GM19240 (cell line): ENCODE results near the gene FRRS1L.

Experiments used
- DNase-seq: peaks from one replicate; pipeline ENCODE4 v3.0.0; 2011; ENCODE audit warnings: low spot score; ENCODE audit not compliant: insufficient read length

The FRRS1L gene

DNA sequence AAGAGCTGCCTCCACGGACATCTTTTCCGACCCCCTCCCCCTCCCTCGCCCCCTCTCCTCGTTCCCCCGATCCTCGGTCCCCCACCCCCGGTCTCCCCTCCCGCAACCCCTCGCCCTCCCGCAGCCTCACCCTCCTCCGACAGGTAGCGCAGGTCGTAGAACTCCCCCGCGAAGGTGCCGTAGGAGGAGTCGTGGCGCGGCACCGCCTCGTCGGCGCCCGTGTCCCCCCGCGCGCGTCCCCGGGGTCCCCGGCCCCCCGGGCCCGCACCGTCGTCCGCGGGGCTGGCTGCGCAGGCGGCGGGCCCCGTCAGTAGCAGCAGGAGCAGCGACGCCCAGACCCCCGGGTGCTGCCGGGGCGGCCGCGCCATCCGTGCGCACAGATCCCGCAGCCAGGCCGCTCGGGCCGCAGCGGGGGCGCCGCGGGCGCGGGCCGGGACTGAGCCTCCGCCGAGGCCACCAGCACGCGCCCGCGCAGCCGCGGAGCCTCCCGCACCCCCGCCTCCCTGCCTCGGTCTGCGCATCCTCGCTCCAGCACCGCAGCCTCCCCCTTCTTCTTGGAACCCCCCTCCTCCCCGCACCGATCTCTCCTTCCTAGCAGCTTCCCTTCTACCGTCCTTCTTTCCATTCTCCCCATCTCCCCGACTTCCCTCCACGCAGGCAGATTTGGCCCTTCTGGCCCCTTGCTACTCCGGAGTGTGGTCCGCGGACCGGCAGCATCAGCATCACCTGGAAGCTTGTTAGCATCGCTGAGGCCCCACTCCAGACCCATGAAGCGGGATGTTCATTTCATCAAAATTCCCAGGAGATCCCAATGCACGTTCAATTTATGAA, at the start of gene FRRS1L:
Gene FRRS1L (minus strand): TSS at position 479 of the 831 bp plus-strand sequence. CDS start 111 bp downstream, at position 368.
- DNase-seq, result no peak

- no peak for DNase-seq
These were observed 47.4 kb upstream of the FRRS1L start for GRCh38 chr9:109214414-109214813.

GRCh38 chr9:109213285-109214121, 46.5 kb upstream of the FRRS1L start:
- DNase-seq, result no peak

- DNase-seq, result no peak
These were observed 45.7 kb upstream of the FRRS1L start for GRCh38 chr9:109212768-109213167.

DNA sequence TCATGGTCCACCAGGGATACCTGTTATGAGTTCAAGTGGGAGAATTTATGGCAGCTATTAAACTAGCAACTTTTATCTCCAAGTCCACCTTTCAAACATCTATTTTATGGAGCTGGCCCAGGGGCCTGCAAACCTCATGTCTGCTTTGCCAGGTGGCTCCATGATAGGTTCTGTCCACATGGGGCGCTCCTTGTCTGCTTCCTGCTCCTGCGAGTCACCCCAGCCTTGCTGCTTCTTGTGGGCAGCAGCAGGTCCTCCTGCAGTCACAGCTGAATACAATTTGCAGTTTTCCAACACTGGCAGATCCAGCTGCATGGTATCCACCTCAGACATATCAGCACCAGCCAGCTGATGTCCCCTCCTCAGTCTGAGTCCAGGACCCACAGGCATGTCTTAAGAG, 39.6 kb upstream of the FRRS1L start:
- DNase-seq, result no peak

DNA sequence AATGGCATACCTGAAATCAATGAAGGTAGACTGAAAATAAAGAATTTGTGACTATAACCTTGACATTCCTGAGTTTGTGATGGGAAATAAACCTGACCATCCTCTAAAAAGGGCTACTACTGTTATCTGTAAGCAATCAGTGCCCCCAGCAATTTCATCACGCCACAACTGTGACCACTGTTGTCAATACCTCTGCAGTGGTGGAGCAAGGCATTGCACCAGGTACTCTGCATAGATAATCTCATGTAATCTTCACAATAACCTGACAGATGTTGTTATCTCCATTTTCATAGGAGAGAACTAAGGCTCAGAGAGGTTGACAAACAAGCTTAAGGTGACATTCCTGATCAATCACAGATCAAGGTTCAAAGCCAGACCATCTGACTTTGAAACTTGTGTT, 38.5 kb upstream of the FRRS1L start:
- no peak for DNase-seq

DNA sequence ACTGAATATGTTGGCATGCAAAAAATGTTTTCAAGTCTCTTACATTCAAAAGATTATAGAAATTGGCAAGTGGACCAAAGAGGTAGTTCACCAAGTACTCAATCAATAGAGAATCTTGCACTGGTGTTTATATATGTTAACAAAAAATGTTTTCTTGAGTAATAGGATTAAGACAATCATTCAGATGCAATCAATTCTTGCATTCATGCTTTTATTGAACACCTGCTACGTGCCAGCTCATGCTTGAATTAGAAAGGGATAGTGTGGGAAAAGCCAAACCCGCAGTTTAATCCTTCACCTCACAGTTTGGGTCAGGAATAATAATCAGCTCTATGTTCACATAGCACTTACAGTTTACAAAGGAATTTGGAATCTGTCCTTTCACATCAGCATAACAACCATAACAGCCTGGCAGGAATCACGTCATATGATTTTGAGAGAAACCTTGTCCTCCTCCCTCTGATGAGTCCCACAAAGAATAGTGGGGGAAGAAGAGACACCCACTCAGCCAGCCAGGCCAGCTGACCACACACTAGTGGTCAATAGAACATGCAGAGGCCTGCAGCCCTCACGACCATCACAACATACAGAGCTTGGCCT, 36.8 kb upstream of the FRRS1L start:
- no peak for DNase-seq

DNA sequence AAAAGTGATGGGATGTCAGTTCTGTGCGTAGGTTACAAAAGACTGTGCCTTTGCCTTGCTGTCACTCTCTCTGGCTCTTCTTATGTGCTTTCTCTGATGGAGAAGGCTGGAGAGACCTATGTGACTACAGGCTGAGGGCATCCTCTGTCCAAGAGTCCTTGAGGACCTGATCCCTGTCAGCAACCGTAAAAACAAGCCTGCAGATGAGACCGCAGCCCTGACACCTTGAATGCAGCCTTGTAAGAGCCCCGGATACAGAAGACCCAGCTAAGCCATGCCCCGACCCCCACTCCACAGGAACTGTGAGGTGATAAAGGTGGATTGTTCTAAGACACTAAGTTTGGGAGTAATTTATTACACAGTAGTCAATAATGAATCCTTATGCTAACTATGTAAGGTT, 32.6 kb upstream of the FRRS1L start:
- DNase-seq, result no peak

GRCh38 chr9:109198736-109199382, 31.8 kb upstream of the FRRS1L start:
- DNase-seq, result no peak

DNA sequence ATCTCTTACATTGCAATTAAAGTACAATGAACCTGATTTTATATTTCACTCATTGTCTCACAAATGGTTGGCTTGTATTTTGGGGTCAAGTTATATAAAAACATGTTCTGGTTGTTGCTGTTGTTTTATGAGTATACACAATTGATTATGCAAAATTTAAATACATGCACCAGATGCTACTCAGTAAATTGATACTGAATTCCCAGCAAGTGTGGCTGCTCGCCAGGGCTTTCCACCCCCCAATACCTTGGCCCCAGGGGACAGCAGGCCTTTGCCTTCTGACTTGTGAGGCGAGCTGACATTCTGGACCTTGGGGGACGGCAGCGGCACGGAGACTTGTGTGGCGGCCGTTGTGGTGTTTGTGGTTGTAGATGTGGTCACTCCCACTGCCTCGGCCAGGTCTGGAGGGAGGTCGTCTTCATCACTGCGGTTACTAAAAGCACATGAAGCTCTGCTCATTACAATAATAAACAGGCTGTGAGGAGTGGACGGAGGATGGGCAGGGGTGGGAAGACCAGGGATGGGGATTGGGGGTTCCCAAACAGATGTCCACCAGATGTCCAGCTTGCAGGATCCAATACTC, 27.0 kb upstream of the FRRS1L start:
- DNase-seq, result no peak

DNA sequence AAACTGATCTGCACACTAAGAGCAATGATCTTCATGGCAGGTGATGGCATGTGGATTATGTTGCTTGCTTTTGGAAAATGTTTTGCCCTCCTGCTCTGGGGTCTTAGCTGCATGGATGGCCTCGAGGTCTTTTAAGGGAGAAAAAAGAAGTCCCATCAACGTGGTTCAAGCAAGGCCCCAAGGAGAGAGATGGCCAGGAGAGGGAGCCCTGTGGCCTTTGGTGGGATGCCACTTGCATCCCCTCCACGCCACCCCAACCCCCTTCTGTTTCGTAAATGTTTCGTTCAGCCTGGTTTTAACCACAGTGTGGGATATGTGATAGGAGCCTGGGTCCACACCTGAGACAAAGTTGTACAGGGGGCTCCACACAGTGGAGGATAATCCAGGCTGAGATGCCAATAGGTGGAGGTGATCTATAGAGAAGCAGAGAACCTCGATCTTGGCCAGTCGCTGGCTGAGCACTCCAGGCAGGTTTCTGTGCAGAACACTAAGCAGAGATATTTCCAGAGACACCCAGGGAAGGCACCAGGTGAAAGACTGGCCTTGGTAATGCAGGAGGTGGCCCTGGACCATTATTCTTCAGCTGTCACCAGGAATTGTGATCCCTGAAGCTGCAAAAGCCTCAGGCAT, 25.8 kb upstream of the FRRS1L start:
- no peak for DNase-seq

- no peak for DNase-seq
These were observed 24.7 kb upstream of the FRRS1L start for GRCh38 chr9:109191746-109192145.

- no peak for DNase-seq
These were observed 23.1 kb upstream of the FRRS1L start for GRCh38 chr9:109190151-109190550.

DNA sequence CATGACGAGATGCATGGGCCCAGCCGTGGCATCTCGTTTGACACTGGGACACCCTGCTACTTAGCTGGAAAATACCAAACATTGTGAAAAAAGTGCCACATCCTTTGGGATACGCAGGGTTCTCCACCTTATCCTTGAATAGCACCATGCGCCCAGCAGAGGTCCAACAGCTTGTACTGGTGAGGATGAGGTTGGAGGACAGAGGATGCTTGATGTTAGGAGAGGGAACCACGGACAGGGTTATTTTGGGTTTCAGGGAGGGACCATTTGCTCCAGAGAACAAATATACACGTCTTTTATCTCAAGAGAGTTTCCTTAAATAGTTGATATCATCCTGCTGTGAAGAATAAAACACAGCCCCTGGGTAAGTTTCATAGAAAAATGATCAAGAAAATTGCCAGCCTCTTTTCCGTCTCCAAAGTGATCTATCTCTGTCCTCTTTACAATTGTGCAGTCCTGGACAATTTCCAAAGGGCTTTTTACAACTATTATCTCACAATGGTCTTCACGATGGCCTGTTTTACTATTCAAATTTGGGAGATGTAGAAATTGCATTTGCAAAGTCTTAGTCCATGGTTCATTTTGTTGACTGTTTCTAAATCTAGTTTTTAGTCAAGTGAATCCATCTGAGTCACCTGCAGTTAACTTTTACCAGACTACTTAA, 19.9 kb upstream of the FRRS1L start:
- DNase-seq, result no peak

GRCh38 chr9:109182940-109183798, 16.1 kb upstream of the FRRS1L start:
- peak; percentile 26 for DNase-seq

GRCh38 chr9:109182550-109182939, 15.5 kb upstream of the FRRS1L start:
- no peak for DNase-seq

- DNase-seq, result peak; percentile 41
These were observed 14.2 kb upstream of the FRRS1L start for GRCh38 chr9:109181284-109181683.

DNA sequence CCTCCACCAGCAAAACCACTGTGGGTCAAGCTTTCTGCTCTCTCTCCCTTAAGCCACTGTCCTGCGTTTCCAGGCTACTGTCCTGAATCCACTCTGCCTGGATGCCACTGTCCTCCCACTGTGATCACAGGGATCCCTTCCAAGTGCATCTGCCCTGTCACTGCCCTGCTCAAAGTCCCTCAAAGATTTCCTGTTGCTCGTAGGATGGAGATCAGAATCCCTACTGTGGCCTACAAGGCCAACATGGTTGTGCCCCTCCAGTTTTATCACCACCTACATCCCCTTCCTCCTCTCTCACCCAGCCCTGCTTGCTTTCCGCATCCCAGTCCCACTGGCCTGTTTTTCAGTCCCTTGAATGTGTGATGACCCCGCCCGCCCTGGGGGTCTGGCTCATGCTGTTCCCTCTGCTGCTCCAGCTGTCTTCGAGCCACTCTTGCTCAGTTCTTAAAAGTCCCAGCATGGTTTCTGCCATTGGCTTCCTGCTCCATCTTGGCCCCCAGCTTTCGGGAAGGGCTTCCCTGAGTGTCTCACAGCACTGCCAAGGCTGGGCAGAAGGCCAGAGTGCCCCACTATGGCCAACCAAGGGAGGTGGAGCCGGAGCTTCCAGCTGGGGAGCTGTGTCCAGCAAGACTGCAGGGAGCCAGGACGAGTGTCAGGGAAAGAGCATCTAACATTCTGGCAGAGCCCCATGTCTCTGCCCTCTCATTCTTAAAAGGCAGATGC, 12.9 kb upstream of the FRRS1L start:
- no peak for DNase-seq

- no peak for DNase-seq
These were observed 9.9 kb upstream of the FRRS1L start for GRCh38 chr9:109176963-109177362.
